Testis (tissue), 2 donors: Measurements from ENCODE around the gene NUMBL.

Experiments used
- POLR2A ChIP-seq: fragments of 450-650 bp; IDR thresholded peaks from one replicate; pipeline ENCODE4 v1.6.1; 2017; ENCODE audit warnings: antibody characterized with exemption, mild to moderate bottlenecking, moderate library complexity
- TF ChIP-seq, protein P1 (sequence below), 3 experiments: fragments of 450-650 bp in 2 of 3; fragments of 200-600 bp in 1 of 3; sonication (generic) in 1 of 3; IDR thresholded peaks; one replicate each; pipeline ENCODE4 v1.5.1; 2016 to 2019; ENCODE audit warnings: antibody characterized with exemption in 3 of 3, mild to moderate bottlenecking in 2 of 3, moderate library complexity in 1 of 3

DNA sequence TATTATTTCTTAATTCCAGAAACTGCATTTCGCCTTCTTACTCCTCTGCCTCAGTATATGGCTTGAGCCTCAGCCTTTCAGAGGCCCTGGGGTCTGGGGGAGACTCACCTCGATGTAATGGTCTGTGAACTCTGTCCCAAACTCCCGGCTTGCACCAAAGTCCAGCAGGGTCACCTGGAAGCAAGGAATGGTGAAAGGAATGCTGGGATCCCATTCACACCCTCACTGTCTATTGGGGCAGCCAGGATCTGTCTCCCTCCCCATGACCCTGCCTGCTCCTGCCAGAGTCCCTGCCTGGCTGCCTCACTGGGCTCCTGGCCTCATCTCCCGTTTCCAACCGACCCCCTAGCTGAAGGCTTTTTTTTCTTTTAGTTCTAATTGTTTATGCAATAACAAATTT lies 5.4 kb upstream of the NUMBL start:
- TF ChIP-seq, protein P1, sequence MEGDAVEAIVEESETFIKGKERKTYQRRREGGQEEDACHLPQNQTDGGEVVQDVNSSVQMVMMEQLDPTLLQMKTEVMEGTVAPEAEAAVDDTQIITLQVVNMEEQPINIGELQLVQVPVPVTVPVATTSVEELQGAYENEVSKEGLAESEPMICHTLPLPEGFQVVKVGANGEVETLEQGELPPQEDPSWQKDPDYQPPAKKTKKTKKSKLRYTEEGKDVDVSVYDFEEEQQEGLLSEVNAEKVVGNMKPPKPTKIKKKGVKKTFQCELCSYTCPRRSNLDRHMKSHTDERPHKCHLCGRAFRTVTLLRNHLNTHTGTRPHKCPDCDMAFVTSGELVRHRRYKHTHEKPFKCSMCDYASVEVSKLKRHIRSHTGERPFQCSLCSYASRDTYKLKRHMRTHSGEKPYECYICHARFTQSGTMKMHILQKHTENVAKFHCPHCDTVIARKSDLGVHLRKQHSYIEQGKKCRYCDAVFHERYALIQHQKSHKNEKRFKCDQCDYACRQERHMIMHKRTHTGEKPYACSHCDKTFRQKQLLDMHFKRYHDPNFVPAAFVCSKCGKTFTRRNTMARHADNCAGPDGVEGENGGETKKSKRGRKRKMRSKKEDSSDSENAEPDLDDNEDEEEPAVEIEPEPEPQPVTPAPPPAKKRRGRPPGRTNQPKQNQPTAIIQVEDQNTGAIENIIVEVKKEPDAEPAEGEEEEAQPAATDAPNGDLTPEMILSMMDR (IDR thresholded peaks at IDR 0.05) = no peak
- no peak for TF ChIP-seq POLR2A
